IMR-90 (cell line): ENCODE data around the gene CYTH1.

ENCODE experiments used
- BHLHE40 ChIP-seq: fragments of 150-350 bp; IDR thresholded peaks from 2 replicates; pipeline ENCODE4 v1.6.1; 2016; ENCODE audit warnings: mild to moderate bottlenecking, low read depth, low read length
- CEBPB ChIP-seq: IDR thresholded peaks from 2 replicates; pipeline ENCODE4 v1.6.1; 2012; ENCODE audit warnings: low read depth, low read length, improper control_type of control experiment
- CHD1 ChIP-seq: IDR thresholded peaks from 2 replicates; pipeline ENCODE4 v1.6.1; 2012; ENCODE audit warnings: low read depth, low read length, improper control_type of control experiment
- CTCF ChIP-seq: conservative IDR thresholded peaks from 2 replicates; pipeline ENCODE4 v1.5.1; 2012; ENCODE audit warnings: mild to moderate bottlenecking, low read depth, low read length, improper control_type of control experiment
- ELK1 ChIP-seq: fragments of 150-350 bp; IDR thresholded peaks from 2 replicates; pipeline ENCODE4 v1.6.1; 2016; ENCODE audit warnings: low read depth, mild to moderate bottlenecking, low read length, moderate library complexity, borderline replicate concordance
- MAFK ChIP-seq: IDR thresholded peaks from 2 replicates; pipeline ENCODE4 v1.6.1; 2012; ENCODE audit warnings: low read depth, low read length, improper control_type of control experiment
- MAZ ChIP-seq: IDR thresholded peaks from 2 replicates; pipeline ENCODE4 v1.6.1; 2012; ENCODE audit warnings: low read depth, mild to moderate bottlenecking, low read length, improper control_type of control experiment, moderate library complexity, borderline replicate concordance
- MXI1 ChIP-seq: IDR thresholded peaks from 2 replicates; pipeline ENCODE4 v1.6.1; 2012; ENCODE audit warnings: low read depth, mild to moderate bottlenecking, low read length, moderate library complexity, borderline replicate concordance
- NFE2L2 ChIP-seq: fragments of 150-350 bp; IDR thresholded peaks from 2 replicates; pipeline ENCODE4 v1.6.1; 2016; ENCODE audit warnings: low read depth, mild to moderate bottlenecking, low read length
- POLR2A ChIP-seq: IDR thresholded peaks from 2 replicates; pipeline ENCODE4 v1.6.1; 2012; ENCODE audit warnings: mild to moderate bottlenecking, low read depth, low read length
- RAD21 ChIP-seq: IDR thresholded peaks from 2 replicates; pipeline ENCODE4 v1.6.1; 2012; ENCODE audit warnings: low read length, improper control_type of control experiment
- RCOR1 ChIP-seq: IDR thresholded peaks from 2 replicates; pipeline ENCODE4 v1.6.1; 2012; ENCODE audit warnings: mild to moderate bottlenecking, low read length, improper control_type of control experiment; ENCODE audit not compliant: insufficient replicate concordance
- RFX5 ChIP-seq: IDR thresholded peaks from 2 replicates; pipeline ENCODE4 v1.8.0; 2012; ENCODE audit warnings: low read depth, mild to moderate bottlenecking, low read length, moderate library complexity
- USF2 ChIP-seq: fragments of 150-350 bp; IDR thresholded peaks from 2 replicates; pipeline ENCODE4 v1.6.1; 2017; ENCODE audit warnings: mild to moderate bottlenecking, antibody characterized with exemption, low read length, low read depth

- TF ChIP-seq CEBPB (no peak), POLR2A (no peak), USF2 (no peak), CTCF (no peak), ELK1 (no peak), RFX5 (no peak), BHLHE40 (no peak), MXI1 (no peak), NFE2L2 (no peak), MAZ (no peak), RCOR1 (no peak), MAFK (no peak), RAD21 (no peak), CHD1 (no peak)
Observed at GRCh38 chr17:78637643-78638420, 144.2 kb downstream of the CYTH1 start.
